CD4-positive, alpha-beta T cell treated with Interleukin-15 for 1 hour (primary cell): ENCODE measurements around the gene IFT122.
"Not testable (repeated sequence)": the region's sequence is repeated elsewhere in the genome, so short reads cannot be mapped to it uniquely, and the experiment has no call there.

ENCODE experiments used
- DNase-seq: peaks from one replicate; pipeline ENCODE4 v3.0.0-alpha.2; 2020

The IFT122 gene

GRCh38 chr3:129542747-129543146 is 102.7 kb downstream of the IFT122 start:
- DNase-seq, result no peak

DNA sequence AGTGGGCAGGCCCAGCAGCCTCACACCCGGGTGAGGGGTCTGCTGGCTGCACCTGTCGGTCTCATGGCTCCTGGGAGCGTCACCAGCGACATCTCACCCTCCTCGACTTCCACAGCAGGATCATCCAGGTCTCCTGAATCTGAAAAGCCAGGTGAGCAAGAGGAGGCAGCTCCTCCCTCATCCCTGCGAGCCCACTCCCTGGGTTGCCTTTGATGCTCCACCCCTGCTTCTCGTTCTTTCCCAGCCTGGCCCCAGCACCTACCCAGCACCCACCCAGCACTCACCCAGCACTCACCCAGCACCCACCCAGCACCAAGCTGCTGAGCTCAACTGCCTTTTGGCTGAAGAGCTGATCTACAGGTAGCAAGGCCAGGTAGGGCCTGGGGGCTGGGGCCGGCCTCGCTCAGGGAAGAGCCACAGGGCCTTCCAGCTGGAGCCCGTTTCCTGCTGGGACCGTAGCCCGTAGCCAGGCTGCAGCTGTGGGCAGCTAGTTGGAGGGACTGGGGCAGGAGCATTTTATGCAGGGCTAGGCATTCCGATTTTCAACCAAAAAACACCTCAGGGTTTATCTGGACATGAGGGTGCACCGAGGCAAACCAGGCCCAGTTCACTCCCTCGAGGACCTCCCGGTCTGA is 103.2 kb downstream of the IFT122 start, which contains the start of gene H1-8:
H1-8 (plus strand) TSS at position 20 of the 635 bp plus-strand sequence; CDS start at position 64, 44 bp downstream.
- DNase-seq, result no peak

DNA sequence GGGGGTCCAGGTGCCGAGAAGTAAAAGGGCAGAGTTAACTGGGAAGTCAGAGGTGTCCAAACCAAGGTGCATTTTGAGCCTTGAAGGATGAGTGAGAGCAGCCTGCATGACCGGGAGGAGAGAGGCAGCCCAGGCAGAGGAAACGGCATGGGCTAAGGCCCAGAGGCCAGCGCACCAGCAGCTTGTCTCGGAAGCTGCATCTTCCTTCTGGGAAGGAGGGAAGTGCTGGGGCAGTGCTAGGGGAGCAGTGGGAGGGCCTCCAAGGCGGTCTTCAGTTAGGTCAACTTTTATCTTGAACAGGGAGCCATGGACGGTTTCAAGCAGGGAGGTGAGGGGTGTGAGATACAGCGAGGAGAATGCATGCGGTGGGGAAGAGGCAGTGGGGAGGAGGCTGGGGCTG is 104.0 kb downstream of the IFT122 start:
- DNase-seq, result no peak

DNA sequence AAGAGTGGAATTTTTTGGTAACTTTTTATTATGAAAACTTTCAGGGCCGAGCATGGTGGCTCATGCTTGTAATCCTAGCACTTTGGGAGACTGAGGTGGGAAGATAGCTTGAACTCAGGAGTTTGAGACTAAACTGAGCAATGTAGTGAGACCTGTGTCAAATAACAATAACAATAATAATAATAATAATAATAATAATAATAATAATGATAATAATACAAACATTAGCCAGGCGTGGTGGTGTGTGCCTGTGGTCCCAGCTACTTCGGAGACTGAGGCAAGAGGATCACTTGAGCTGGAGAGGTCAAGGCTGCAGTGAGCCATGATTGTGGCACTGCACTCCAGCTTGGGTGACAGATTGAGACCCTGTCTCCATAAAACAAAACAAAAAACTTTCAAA is 105.9 kb downstream of the IFT122 start:
- not testable (repeated sequence) for DNase-seq

GRCh38 chr3:129547241-129547640 is 107.2 kb downstream of the IFT122 start:
- no peak for DNase-seq

GRCh38 chr3:129548104-129548965 is 108.3 kb downstream of the IFT122 start:
- DNase-seq, result no peak

- peak; percentile 29 for DNase-seq
Observed at GRCh38 chr3:129549006-129549800, 109.2 kb downstream of the IFT122 start.

DNA sequence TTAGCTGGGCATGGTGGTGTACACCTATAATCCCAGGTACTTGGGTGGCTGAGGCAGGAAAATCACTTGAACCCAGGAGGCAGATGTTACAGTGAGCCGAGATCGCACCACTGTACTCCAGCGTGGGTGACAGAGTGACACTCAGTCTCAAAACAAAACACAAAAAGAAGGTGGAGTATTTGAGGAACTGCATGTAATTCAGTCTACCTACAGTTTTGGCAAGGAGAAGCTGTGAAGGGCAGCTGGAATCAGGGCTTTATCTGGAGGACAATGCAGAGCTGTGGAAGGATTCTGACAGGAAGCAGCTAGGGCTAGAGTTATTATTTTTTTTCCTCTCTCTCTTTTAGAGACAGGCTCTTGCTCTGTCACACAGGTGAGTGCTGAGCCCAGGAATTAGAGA is 109.8 kb downstream of the IFT122 start:
- no peak for DNase-seq

DNA sequence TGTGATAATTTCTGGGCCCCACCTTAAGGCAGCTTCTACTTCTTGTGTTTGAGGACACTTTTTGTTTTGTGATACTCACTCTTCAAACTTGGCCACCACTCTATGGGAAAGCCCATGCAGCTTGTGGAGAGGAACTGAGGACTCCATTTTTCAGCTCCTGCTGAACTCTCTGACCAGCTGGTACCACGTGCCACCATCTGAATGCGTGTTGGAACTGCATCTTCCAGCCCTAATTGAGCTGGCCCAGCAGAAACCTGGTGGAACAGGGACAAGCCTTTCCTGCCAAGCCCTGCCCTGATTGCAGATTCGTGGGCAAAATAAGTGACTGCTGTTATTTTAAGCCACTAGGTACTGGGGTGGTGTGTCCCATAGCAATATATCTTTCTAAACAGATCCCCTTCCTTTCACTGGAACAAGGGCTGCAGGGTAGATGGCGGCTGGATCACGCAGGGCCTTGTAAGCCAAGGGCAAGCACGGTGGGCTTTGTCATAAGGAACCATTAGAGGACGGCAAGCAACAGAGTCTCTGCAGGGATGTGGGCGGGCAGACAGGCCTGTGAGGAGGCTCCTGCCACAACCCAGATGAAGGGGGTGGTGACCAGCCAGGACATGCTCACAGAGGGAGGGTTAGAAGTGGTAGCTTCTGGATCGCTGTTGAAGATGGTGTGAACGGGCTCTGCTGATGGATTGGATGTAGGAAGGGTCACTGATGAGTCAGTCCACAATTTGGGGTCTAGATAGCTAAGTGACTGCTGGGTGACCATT is 112.4 kb downstream of the IFT122 start:
- DNase-seq, result no peak

DNA sequence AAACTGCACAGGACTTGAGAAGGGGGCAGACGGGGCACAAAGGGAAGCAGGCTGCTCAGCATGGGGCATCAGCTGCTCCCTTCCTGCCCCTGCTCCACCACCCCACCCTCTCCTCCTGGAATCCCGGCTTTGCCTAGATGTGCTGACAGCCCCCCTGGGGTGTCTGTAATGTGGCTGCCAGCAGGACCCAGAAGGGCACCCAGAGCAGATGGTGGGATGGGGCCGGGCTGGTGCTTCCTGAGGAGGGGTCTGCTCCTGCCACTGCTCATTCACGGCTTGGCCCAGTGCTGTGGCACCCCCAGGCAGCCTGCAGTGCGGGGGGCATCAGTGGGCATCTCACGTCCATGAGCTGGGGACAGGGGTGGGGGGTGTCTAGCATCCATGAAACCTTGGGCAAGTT is 113.1 kb downstream of the IFT122 start:
- no peak for DNase-seq

DNA sequence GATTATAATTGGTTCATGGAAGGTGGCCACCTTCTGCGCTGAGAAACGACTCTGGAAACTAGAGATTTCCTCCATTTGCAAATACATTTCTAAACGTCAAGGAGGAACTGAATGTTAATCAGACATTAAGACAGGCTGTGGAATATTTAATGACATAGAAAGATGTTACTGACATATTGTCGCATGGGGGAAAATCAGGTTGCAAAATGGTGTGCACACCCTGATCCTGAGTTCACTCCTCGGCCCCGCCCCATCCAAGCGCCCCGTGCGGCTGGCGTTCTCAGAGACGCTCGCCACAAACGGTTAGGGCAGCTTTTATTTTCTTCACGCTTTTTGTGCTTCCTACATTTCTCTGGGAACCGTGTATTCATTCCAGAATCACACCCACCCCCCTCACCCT is 113.7 kb downstream of the IFT122 start:
- DNase-seq, result peak; percentile 33

DNA sequence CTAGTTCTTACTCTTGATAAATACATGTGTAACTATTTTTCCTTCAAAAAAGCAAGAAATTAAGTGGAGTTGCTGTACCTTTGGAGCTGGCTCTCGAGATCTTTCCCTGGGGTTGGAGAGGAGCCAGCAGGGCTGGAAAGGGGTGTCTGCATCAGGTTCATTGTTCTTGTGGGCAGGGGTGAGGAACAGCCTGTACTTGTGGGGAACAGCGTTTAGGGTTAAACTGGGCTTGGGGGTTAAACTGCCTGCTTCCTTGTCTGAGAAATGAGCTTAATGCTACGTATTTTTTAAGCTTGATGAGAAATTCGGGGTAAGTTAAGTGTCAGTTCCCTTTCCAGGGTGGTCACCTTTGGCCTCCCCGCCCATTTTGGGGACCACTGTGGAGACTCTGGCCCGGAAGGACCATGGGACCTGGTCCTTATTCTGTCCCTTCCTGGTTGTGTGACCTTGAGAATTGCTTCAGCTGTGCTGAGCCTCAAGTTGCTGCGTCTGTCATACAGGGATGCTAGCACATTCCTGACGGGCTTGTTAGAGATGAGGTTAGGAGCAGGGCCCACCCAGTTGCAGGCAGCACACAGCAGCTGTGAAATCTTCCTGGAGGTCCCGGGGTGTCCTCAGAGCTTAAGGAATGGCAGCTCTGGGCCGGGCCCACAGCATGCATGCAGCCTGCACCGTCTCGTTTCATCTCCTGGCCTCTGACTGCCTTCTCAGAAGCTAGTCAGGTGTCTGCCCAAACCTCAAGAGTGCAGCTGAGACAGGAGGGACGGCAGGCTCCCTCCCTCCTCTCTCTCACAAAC is 114.5 kb downstream of the IFT122 start:
- no peak for DNase-seq

GRCh38 chr3:129555153-129555550 is 115.1 kb downstream of the IFT122 start:
- no peak for DNase-seq

DNA sequence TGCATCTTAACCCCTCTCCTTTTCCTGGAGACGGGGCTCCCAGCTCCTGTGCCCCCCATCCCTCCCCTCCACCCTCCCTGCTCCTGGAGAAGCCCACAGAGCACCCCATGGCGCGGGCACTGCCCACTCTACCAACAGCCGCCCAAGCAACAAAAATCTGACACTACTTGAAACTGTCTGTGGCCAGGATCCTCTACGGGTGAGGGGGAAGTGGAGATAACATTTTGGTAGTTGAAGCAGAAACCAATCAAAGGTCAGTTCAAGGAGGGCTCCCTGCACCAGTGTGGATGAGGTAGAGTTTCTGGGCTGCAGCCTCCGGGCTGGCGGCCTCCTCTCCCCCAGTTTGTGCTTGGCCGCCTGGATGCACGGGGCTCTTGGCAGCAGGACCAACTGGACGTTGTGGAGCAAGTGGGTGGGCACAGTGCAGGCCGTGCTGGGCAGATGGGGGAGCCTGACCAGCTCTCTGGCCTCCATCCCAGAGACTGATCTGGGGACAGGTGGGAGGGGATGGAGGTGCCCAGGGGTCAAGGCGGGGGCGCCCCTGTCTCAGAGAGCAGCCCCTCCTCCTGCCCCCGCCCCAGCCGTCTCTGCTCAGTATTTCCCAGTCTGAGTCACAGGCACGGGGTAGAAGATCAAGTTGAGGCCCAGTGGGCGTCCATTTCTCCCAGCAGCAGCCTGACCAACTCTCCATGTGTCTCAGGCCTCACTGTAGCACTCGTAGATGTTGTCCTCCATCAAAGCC is 115.8 kb downstream of the IFT122 start:
- no peak for DNase-seq

GRCh38 chr3:129556358-129556695 is 116.3 kb downstream of the IFT122 start:
- DNase-seq, result no peak

DNA sequence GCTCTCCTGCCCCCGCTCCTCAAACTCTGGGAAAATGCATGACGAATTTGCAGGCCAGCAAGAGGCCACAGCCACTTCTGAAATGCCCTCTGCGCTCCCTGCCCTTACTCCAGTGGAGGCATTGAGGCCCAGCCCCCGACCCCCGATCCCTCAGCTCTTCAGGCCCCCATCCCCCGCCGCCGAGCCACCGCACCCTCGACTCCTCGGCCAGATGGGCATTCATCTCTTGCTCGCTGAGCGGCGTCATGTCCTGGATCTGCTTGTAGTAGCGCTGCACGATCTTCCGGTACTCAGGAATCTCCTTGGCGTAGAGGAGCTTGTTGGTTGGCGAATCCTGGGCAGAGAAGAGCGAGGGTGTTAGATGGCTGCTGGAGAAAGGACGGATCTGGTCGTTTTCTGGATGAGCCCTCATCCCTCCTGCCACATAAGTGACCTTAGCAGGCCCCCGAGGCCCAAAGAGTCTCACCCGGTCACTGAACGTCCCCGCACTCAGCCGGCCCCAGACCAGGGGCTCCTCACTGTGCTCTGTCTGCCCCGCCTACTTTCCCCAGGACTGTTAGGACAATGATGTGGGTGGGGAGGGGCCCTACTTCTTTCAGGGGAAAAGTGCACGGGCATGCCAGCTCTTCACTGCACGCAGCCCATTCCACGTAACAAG is 117.0 kb downstream of the IFT122 start:
- no peak for DNase-seq

GRCh38 chr3:129557548-129557894 is 117.5 kb downstream of the IFT122 start:
- DNase-seq, result no peak

DNA sequence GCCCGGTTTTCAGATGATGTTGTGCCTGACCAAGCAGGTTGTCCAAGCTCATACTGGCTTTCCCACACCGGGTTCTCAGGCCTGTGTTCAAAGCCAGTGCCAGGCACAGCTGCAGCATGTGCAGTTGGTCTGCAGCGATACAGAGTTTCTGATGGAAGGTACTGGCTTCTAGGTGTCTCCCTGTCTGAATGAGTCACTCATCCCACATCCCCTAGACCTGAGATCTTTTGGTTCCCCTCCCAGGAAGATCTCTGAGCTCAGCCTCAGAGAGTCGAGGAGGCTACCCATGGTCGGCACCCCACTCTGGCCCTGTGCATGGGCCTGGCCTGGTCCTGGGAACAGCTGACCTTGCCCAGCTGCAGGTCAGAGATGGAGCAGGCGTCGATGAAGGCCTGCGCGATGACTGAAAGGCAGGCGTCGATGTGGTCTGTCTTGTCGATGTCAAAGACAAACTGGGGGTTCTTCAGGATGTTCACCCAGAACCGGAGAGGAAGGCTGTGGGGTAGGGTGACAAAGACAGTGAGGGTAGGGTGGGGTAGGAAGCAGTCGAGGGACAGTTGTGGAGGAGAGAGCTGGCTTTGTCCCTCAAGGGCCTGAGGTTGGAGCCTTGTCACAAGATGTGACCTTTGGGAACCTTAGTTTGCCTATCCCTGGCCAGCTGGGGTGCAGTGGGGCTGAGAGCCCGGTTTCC is 118.2 kb downstream of the IFT122 start:
- no peak for DNase-seq

DNA sequence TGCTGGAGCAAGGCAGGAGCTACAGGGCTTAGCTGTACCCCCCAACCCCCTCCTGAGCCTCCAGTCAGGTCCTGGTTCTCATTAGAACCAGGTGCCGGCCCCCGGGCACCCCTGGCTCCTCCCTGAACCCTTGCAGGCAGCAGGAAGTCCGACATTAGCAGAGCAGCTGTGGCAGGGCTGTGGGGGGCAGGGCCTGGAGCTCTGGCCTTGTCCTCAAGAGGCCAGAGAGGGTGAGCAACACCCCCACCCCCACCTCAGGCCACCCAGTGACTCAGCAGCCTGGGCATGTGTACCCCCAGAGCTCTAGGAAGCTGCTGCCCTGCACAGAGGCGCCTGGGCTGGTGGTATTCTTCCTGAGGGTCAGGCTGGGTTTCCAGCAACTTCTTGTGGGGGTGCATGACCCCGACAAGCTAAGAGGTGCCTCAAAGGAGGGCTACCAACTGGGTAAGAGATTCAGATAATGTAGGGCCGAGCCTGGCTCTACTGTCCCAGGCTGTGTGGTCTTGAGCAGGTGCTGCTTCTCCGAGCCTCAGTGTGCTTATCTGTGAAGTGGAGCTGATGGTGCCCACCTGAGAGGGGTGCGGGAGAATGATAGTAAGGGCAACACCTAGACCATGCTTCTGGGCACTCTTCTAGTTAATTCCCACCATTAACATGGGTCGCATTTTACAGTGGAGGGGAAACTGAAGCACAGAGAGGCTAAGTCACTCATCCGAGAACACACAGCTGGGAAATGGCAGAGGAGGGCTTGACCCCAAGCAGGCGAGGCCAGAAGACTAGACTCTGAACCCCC is 118.9 kb downstream of the IFT122 start:
- no peak for DNase-seq
